Left hindlimb (tissue), 1 donor: ENCODE results near the gene CNOT3.
"Not testable (repeated sequence)": the region's sequence is repeated elsewhere in the genome, so short reads cannot be mapped to it uniquely, and the experiment has no call there.

Experiments
- DNase-seq: peaks from one replicate; pipeline ENCODE4 v3.0.0-alpha.2; 2018

CNOT3 gene

DNA sequence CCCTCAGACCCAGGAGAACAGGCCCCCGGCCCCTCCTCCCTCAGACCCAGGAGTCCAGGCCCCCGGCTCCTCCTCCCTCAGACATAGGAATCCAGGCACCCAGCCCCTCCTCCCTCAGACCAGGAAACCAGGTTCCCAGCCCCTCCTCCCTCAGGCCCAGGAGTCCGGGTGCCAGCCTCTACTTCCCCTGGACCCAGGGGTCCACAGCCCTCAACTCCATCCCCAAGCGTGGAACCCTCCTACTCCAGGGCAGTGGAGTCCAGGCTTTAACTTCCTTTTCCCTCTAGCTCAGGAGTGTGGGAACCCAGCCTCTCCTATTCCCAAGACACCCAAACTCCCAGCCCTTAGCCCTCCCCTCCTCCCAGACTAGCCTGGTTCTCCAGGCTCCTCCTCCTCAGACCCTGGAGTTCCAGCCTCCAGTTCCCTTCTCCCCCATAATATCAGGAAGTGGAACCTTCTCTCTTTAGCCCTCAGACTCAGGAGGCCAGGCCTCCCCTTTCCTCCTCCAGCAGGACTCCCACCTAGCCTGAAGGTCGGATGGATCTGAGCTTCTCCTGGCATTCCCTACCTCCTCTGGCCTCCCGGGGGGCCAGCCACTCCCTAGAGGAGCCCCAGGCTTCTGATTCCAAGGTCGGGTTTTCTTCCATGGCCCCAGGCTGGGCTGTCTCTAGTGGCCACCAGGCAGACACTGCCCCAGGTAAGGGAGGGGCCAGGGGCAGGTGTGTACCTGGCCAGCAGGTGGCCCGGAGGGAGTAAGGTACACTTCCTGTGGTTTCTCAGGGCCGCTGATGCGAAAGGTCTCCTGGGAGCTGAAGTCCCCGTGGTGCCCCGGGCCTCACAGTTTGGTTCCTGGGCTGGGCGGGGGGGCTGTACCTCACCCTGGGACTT is 35.2 kb downstream of the CNOT3 start, which contains the start of gene TMC4:
Gene TMC4, minus strand, starts transcription at position 690 of the 888 bp plus-strand sequence. Its CDS starts 43 bp downstream, at position 647.
- no peak for DNase-seq

DNA sequence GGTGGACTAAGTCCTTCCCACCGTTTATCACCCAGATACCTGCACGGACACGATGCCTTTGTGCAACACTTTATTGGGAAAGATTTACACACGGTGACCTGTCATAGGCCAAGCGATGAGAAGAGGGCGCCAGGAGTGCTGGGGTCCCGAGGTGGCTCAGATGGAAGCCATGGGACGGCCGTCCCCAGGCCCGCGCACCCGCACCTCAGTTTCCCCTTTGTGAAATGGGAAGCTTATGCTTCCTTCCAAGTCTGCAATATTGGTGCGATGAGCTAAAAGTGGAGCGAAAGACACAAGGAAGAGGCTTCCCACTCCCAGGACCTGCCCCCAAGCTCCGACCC is 35.8 kb downstream of the CNOT3 start:
- no peak for DNase-seq

DNA sequence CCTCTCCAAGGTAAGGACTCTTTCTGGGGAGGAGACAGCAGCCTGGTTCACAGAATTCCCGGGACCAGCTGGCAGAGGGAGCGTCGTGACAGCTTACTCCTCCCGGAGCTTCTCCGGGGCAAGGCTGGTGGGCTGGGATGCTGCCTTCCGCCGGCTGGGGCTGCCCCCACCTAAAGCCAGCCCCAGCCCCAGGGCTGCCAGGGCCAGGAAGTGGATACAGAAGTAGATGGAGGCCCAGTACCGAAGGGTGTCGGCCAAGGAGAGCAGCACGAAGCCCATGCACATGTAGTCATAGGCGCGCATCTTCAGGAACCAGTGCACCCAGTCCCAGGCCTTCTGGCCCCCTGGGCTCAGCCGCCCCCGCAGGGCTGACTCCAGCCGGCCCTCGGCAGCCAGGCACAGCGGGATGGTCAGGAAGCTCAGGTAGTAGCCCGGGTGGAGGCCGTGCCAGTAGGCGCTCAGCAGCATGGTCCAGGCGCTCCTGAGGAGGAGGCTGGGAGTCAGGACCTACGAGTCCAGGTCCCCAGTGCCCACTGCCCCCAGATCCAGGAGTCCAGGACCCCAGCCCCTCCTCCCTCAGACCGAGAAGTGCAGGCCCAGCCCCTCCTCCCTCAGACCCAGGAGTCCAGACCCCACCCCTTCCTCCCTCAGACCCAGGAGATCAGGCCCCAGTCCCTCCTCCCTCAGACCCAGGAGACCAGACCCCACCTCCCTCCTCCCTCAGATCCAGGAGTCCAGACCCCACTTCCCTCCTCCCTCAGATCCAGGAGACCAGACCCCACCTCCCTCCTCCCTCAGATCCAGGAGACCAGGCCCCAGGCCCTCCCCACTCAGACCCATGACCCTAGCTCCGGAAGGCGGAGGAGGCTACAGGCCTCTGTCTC is 36.6 kb downstream of the CNOT3 start:
- no peak for DNase-seq

DNA sequence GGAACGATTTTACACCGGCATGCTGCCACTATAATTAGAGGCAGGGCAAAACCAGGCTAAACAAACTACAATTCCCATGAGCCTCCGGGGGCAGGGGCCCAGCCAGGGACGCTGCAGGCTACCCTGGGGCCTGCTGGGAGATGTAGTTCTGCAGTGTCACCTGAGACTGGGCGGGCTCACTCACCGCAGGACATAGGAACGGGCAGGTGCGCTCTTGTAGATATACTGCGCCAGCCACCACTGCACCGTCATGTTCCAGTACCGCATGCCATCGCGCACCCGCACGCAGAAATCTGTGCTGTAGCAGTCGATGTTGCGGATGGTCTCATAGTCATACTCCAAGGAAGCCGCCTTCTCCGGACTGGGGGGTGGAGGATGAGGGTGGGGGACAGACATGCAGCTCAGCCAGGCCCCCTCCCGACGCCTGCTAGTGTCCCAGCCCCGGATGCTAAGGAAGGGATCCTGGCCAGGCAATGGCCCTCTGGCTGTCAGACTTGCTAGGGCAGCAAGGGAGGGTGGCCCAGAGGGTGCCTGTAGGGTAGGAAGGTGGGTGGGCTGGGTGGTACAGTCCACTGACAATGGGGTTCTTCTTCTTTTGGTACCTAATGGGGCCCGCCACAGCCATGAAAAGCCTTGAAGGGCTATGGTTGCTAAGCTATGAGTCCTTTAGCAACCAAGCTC is 41.2 kb downstream of the CNOT3 start:
- DNase-seq: no peak

DNA sequence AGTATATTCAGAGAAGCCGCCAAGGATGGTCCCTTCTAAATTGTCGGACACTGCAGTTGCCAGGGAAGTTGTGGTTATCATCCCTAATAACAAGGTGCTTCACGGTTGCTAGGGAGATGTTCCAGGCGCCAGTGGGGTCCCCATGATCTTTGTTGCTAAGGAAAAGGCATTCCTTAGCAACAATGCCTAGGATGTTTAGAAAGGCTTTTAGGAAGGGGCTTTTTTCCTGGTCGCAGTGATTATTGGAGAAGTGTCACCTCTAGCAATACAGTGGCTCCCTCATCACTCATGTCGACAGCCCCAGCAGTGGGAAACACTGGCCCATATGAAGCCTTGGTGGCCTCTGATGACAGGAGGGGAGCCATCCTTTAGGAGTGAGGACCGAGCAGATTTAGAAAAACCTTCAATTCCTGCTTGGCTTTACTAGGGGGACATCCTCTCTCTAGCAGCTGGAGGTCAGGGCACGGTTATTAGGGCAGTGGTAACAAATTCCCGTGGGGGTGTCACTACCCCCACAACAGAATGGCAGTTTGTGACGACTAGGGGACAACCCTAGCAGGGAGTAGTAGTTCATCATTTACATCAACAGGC is 41.8 kb downstream of the CNOT3 start:
- DNase-seq: no peak

DNA sequence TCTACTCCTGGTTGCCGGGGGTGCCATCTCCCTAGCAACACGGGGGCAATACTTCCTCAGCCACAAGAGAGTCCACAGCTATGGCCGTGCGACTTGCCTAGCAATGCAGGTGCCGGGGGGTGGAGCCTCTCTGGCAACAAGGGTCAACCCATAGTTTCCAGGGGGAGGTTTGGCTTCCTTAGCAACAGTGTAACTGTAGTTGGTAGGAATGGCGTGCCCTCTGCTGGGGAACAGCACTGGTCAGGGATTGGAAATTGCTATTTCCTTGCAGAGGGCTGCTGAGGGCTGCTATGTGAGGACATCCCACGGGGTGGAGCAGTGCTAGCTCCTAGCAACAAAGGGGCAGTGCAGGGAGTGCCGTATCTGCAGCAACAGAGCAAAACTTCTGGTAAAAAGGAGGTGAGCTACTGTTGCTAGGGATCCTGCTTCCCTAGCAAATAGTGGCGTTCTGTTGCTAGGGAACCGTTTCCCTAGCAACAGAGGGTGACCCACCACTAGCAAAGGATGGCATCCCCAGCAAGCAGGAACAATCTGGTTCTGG is 42.4 kb downstream of the CNOT3 start:
- DNase-seq: no peak

DNA sequence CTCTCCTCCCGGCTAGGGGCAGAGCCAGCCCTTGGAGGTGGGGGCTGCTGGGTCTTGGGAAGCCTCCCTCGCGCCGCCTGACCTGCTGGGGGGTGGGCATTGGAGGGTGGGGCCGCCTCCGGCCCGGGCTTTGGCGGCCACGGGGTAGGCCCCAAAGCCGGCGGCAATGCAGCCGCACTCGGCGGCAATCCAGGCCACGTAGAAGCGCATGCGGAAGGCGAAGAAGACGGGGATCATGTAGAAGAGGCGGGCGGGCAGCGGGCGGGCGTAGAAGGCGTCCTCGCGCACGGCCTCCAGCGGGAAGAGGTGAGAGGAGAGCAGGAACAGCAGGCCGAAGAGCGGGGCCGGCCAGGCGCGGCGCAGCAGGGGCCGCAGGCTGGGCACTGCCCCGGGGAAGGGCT is 43.1 kb downstream of the CNOT3 start:
- no peak for DNase-seq

DNA sequence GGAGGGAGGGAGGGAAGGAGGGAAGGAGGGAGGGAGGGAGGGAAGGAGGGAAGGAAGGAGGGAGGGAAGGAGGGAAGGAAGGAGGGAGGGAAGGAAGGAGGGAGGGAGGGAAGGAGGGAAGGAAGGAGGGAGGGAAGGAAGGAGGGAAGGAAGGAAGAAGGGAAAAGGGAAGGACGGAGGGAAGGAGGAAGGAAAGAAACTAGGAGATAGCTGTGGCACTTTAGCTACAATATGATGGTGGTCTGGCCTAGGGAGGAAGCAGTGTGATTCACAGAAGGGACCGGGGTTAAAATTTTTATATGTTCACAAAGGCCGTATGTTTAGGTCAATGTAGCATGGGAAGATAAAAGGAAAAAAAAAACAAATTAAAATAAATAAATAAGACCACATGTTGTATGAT is 44.3 kb downstream of the CNOT3 start:
- not testable (repeated sequence) for DNase-seq

DNA sequence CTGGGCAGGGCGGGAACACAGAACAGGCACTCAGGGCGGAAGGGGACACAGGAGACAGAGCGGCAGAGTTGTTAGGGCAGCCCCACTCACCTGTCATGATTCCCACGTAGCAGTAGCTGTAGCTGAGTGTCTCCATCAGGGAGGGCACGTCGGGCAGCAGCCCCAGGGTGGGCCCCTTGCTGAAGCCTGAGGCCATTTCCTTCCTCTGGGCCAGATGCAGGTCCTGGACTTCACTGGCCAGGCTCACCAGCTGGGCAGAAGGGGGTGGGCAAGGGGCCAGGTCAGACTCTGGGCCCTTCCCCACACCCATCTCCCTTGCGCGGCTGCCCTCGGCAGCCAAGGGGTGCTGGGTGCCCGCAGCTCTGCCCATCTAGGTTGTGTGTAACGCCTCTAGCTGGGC is 45.9 kb downstream of the CNOT3 start:
- no peak for DNase-seq

DNA sequence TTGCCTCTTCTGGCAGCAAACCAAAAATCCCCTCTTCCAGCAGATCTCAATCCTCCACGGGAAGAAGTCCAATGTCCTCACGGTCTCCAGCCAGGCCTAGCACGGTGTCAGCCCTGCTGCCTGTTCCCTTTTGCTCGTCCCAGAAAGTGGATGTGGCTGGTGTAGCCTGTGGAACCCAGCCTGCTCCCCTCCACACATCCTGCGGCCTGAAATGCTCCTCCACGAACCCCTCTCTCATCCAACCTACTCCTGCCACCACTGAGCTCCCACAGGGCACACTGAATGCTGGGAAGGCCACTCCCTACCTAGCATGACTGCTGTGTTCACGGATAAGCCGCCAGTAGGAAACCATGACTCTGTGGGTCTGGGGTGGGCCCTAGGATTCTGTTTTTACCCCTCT is 48.8 kb downstream of the CNOT3 start:
- DNase-seq: no peak

DNA sequence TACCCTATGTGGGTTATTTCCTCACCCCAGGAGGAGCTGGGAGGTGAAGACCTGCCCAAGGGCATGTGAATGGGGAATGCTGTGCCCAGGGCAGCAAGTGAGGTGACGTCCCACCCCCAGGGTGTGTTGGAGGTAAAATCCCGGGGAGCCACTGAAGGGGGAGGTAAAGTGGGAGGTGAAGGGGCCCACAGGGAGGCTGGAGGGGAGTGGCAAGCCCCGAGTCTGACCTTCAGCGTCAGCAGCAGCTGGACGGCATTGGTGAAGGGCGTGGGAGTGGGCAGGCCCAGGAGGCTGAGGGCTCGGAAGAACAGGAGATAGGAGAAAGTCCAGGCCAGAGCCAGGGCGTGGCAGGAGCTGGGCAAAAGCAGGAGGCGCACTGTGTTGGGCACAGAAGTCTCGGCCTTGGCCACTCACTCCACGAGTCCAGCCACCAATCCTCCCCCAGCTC is 49.4 kb downstream of the CNOT3 start:
- no peak for DNase-seq

DNA sequence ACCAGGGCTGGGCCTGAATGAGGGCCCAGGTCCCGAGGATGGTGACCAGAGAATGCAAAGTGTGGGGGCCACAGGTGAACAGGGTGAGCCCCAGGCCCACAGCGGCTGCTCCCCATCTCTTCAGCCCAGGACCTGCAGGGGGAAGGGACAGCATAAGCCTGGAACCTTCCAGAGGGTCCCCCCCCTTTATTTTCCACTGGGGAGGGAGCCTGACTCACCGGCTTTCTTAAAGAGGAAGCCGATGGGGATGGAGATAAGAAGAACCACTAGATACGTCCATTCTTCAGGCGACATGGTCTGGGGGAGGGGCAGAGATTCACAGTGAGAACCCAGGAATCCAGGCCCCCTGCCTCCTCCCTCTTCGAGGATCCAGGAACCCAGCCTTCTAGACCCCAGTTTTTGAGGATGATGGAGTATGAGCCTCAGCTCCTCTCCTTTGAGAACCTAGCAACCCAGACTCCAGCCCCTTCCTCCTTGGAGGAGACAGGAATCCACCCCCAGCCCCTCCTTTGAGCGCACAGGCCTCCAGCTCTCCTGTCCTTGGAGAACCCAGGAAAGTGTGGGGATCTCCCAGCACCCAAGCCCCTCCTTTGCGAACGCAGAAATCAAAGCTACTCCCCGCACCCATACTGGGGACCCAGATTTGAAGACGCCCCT is 50.8 kb downstream of the CNOT3 start:
- no peak for DNase-seq

DNA sequence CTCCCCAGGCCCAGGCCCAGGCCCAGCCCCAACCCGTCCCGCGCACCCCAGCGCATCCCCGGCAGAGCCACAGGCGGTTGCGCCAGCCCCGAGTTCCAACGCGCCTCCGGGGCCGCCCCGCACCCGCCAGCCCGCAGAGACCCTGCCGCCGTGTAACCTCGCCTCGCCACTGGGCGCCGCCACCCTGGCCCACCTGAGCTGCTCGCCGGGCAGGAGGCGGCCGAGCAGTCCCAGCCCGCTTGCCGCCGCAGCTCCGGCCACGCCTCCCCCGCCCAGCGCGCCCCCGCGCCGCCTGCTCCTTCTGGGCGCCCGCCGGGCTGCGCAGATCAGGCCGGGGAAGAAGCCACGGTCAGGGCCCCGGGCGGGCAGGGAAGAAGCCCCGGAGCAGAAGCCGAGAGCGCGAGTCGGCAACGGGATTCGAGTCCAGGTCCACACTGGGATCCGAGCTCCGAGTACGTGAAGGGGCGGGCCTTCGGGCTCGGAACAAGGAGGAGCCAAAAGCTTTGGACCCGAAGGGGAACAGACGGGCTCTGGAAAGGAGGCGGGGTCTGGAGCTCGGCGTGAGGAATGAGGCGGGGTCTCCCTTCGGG is 51.7 kb downstream of the CNOT3 start, which contains the start of gene MBOAT7:
Gene MBOAT7, minus strand, starts transcription at position 436 of the 590 bp plus-strand sequence. CDS start 1,072 bp downstream, outside the sequence.
- DNase-seq: no peak

DNA sequence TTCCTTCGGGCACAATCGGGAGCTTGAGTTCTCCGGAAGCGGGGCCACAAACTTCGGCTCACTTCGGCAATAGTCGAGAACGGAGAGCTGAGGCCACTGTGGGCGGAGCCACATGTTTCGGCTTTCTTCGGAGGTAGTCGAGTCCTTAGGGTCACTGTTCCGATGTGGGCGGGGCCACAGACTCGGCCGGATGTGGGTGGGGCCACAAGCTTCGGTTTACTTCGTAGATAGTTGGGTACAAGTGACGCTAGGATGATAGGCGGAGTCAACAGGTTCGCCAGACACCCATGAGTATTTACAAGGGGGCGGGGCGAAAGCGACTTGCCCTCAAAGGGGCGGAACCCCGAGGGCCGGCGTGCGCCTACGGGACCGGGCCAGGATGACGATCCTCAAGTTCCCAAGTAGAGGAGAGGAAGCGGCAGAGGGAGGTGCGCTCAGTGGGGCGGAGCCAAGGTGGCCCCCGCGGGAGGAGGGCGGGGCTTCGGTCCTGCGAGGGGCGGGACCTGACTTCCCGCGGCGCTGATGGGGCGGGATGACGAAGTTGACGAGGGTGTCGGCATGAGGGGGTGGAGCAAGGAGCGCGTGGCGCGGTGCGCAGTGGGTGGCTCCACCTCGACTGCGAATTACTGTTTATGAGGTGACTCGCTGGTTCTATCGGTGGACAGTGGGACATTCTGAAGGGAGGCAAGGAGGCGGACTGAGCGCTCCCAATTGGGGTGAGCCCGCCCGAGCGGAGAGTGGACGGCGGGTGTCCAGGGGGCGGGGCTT is 52.4 kb downstream of the CNOT3 start:
- DNase-seq: peak; percentile 100

DNA sequence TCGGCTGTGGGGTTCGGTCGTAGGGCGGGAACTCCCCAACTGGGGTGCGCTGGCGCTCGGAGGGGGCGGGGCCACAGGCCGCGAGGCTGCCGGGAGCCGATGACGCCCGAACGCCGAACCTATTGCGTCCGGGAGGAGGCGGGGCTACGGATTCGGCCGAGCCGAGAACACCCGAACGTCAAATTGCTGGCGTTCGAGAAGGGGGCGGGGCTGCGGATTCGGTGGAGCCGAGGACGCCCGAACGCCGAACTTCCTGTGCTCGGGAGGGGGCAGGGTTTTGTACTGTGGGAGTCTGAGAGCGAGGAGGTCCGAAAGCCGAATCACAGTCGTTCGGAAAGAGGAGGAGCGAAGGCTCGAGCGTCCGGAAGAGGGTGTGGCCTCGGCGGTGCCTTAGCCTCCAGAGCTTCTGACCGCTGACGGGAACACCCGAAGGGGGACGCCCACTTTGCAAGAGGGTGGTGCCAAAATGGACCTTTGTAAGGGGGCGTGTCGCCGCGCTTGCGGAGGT is 53.0 kb downstream of the CNOT3 start:
- DNase-seq: peak; percentile 100

DNA sequence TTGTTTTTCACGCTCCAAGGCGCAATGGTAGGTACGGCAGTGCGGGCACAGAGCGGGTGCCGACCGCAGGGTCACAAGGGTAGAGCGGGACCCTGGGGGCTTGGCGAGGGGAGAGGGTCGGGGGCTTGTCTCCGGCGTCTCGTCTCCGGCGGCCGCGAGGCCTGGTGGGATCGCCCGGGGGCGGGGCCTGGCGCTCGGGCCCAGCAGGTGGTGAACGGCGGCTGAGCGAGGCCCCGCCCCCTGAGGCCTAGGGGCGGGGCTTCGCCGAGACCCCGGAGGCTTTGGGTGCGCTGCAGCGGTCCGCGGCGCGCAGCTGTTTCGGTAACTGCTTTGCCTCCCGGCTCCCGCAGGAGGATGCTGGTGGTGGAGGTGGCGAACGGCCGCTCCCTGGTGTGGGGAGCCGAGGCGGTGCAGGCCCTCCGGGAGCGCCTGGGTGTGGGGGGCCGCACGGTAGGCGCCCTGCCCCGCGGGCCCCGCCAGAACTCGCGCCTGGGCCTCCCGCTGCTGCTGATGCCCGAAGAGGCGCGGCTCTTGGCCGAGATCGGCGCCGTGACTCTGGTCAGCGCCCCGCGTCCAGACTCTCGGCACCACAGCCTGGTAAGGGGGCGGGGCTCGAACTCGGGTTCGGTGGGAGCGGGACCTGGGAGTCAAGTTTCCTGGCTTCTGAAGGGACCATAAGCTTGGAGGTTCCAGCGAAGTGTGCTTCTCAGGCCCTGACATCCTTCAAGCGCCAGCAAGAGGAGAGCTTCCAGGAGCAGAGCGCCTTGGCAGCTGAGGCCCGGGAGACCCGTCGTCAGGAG is 53.6 kb downstream of the CNOT3 start, which contains the start of gene TSEN34:
Gene TSEN34, plus strand, starts transcription at position 298 of the 800 bp plus-strand sequence. Its CDS starts 57 bp downstream, at position 355.
- no peak for DNase-seq

DNA sequence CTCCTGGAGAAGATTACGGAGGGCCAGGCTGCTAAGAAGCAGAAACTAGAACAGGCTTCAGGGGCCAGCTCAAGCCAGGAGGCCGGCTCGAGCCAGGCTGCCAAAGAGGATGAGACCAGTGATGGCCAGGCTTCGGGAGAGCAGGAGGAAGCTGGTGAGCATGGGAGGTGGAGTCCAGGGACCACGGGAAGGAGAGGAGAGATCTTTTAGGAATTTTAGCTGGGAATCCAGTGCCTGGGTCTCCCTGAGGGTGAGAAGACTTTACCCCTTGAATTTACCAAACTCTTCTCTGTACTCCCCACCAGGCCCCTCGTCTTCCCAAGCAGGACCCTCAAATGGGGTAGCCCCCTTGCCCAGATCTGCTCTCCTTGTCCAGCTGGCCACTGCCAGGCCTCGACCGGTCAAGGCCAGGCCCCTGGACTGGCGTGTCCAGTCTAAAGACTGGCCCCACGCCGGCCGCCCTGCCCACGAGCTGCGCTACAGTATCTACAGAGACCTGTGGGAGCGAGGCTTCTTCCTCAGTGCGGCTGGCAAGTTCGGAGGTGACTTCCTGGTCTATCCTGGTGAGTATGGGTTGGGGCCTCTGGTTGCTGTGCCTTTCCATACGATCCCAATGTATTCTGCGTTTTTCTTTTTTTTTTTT is 54.4 kb downstream of the CNOT3 start:
- no peak for DNase-seq

DNA sequence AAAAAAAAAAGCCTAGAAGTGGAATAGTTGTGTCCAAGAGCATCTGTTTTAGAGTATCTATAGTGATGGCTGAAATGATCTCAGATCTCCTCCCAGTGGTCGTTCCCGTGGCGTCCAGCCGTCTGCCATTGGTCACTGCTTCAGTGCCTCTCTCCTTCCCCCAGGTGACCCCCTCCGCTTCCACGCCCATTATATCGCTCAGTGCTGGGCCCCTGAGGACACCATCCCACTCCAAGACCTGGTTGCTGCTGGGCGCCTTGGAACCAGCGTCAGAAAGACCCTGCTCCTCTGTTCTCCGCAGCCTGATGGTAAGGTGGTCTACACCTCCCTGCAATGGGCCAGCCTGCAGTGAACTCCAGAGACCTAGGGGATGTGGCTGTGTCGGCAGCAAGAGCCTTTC is 55.4 kb downstream of the CNOT3 start:
- DNase-seq: no peak

DNA sequence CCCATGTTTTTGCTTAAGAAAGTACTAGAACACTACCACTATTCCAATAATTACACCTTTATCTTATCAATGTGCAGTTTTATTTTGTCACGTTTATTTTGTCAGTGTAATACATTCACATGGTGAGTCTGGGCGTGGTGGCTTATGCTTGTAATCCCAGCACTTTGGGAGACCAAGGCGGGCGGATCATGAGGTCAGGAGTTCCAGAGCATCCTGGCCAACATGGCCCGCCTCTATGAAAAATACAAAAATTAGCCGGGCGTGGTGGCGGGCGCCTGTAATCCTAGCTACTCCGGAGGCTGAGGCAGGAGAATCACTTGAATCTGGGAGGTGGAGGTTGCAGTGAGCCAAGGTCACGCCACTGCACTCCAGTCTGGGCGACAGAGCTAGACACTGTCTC is 56.9 kb downstream of the CNOT3 start:
- DNase-seq: not testable (repeated sequence)
